ENCODE data around the gene UBAP1. TPM values are rescaled to one million over a fixed set of nuclear protein-coding genes. Genes with fewer than 3 reads are reported as not detected.
A peak's percentile ranks its signal among the peaks of the same experiment; 100 is the strongest.

Gene UBAP1
- polyA plus RNA-seq, 3 donors = 32.5 to 44.5 (median 39.2) TPM

GRCh38 chr9:34139477-34140146 is 39.2 kb upstream of the UBAP1 start:
- Mint-ChIP-seq H3K27me3 (ENCODE audit: low read depth in 3 of 3) (peaks cover 0 to 3% (median 0%) of the 10 kb centered on the region in 3 donors), H3K27ac (no peak overlapping the region), H3K9me3 (peaks cover 0 to 6% (median 3%) of the 10 kb centered on the region in 7 donors), H3K36me3 (no peaks in the 10 kb centered on the region), H3K4me3 (no peak overlapping the region), H3K4me1 (peaks cover 37% of the 10 kb centered on the region)
- H3K9ac ChIP-seq (ENCODE audit: insufficient read depth, low read length, poor library complexity, severe bottlenecking) = no peak overlapping the region
- H3K27me3 ChIP-seq (ENCODE audit: control insufficient read depth in 2 of 2, insufficient read depth in 2 of 2, low read length in 2 of 2) = no peaks in the 10 kb centered on the region
- no peaks in the 10 kb centered on the region for H3K79me2 ChIP-seq (ENCODE audit: insufficient read depth, low read length)
- no peaks in the 10 kb centered on the region for H3K36me3 ChIP-seq (replicated peaks in 1 of 2; ENCODE audit: control insufficient read depth in 1 of 2, insufficient read depth in 2 of 2, low read length in 2 of 2)
- H3K27ac ChIP-seq (ENCODE audit: low read depth in 1 of 2, low read length in 2 of 2) = no peak overlapping the region
- WGBS (ENCODE audit: insufficient coverage) = 93% methylated on average over 3 of the region's 5 CpGs
- H3K4me3 ChIP-seq (replicated peaks in 1 of 3; ENCODE audit: low read depth in 2 of 3, low read length in 3 of 3) = no peak overlapping the region
- no peak for DNase-seq
- intact Hi-C loops (cut with micrococcal nuclease) = no loop called here
- no peaks in the 10 kb centered on the region for H4K20me1 ChIP-seq (ENCODE audit: insufficient read depth, low read length)
- no peak for TF ChIP-seq CTCF (IDR thresholded peaks at IDR 0.05)
- H2AFZ ChIP-seq (ENCODE audit: insufficient read depth, low read depth, low read length, poor library complexity, severe bottlenecking) = no peak overlapping the region
- H3K4me2 ChIP-seq (replicated peaks; ENCODE audit: extremely low read depth, low read length, poor library complexity, severe bottlenecking) = no peak overlapping the region
- H3K9me3 ChIP-seq (replicated peaks in 1 of 2; ENCODE audit: control insufficient read depth in 1 of 2, insufficient read depth in 1 of 2, low read length in 2 of 2) = no peaks in the 10 kb centered on the region
- peaks cover 24 to 34% of the 10 kb centered on the region in 2 donors for H3K4me1 ChIP-seq (ENCODE audit: control insufficient read depth in 1 of 2, insufficient read depth in 2 of 2, low read length in 2 of 2)

GRCh38 chr9:34140853-34141252 is 38.0 kb upstream of the UBAP1 start:
- Histone ChIP-seq H3K27ac (ENCODE audit: low read depth in 1 of 2, low read length in 2 of 2) (peak overlapping the region in 1 of 2 donors; percentile 25), H3K79me2 (ENCODE audit: insufficient read depth, low read length) (no peaks in the 10 kb centered on the region), H3K4me2 (replicated peaks; ENCODE audit: extremely low read depth, low read length, poor library complexity, severe bottlenecking) (no peak overlapping the region), H3K27me3 (ENCODE audit: control insufficient read depth in 2 of 2, insufficient read depth in 2 of 2, low read length in 2 of 2) (no peaks in the 10 kb centered on the region), H3K4me1 (ENCODE audit: control insufficient read depth in 1 of 2, insufficient read depth in 2 of 2, low read length in 2 of 2) (peaks cover 24 to 34% of the 10 kb centered on the region in 2 donors), H3K4me3 (replicated peaks in 1 of 3; ENCODE audit: low read depth in 2 of 3, low read length in 3 of 3) (no peak overlapping the region), H3K9me3 (replicated peaks in 1 of 2; ENCODE audit: control insufficient read depth in 1 of 2, insufficient read depth in 1 of 2, low read length in 2 of 2) (no peaks in the 10 kb centered on the region), H2AFZ (ENCODE audit: insufficient read depth, low read depth, low read length, poor library complexity, severe bottlenecking) (no peak overlapping the region), H3K9ac (ENCODE audit: insufficient read depth, low read length, poor library complexity, severe bottlenecking) (no peak overlapping the region), H3K36me3 (replicated peaks in 1 of 2; ENCODE audit: control insufficient read depth in 1 of 2, insufficient read depth in 2 of 2, low read length in 2 of 2) (no peaks in the 10 kb centered on the region), H4K20me1 (ENCODE audit: insufficient read depth, low read length) (no peaks in the 10 kb centered on the region)
- Mint-ChIP-seq H3K27me3 (ENCODE audit: low read depth in 3 of 3) (peaks cover 0 to 3% (median 1%) of the 10 kb centered on the region in 3 donors), H3K4me3 (no peak overlapping the region), H3K27ac (peak overlapping the region in 4 of 7 donors; percentile 10 to 67 (median 50)), H3K36me3 (no peaks in the 10 kb centered on the region), H3K4me1 (peaks cover 37% of the 10 kb centered on the region), H3K9me3 (peaks cover 0 to 6% (median 3%) of the 10 kb centered on the region in 7 donors)
- intact Hi-C loops (cut with micrococcal nuclease) = no loop called here
- TF ChIP-seq CTCF (IDR thresholded peaks at IDR 0.05) = no peak
- DNase-seq = no peak
- WGBS (ENCODE audit: insufficient coverage) = no CpG with 5 or more reads among the region's 2 CpGs

All from CD14-positive monocyte (primary cell).